Measurements from ENCODE around the gene WDR41. TPM values are rescaled to one million over a fixed set of nuclear protein-coding genes. Genes with fewer than 3 reads are reported as not detected.
"Not testable (repeated sequence)": the region's sequence is repeated elsewhere in the genome, so short reads cannot be mapped to it uniquely, and the experiment has no call there.

The WDR41 gene
- total RNA-seq, 1 experiment from 2014 or later = 35.4 TPM

DNA sequence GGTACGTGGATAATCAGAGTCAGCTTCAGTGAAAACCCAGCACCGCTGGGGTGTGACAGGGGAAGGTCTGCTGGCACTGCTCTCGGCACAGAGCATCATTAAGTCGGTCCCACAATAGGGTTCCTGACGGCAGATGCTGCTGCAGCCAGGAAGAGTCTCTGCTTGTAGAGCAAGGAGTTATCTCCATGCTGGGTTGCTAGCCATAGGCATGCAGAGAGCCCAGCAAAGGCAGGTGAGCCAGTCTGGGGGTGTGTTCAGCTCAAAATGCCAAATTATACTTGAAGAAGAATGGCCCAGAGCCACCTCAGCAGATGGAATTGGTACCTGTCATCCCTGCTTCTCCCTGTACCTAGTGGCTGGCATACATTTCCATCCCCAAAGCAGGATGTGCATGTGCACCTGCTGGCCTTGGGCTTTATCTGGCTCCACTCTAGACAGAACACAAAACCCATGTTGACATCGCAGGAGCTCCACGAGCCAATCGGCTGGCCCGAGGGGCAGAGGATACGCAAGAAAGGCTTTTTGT, 100.8 kb downstream of the WDR41 start:
- H3K9me3 Mint-ChIP-seq (ENCODE audit: low read depth, unreplicated experiment) = no peaks in the 10 kb centered on the region
- H3K27me3 Mint-ChIP-seq (ENCODE audit: unreplicated experiment) = no peaks in the 10 kb centered on the region
- CTCF ChIA-PET = interaction anchor here (0.7 kb wide), 1 partner anchor 24 kb away, joined by 3 read pairs; no protein-coding TSS in a partner anchor
- TF ChIP-seq, protein P1, sequence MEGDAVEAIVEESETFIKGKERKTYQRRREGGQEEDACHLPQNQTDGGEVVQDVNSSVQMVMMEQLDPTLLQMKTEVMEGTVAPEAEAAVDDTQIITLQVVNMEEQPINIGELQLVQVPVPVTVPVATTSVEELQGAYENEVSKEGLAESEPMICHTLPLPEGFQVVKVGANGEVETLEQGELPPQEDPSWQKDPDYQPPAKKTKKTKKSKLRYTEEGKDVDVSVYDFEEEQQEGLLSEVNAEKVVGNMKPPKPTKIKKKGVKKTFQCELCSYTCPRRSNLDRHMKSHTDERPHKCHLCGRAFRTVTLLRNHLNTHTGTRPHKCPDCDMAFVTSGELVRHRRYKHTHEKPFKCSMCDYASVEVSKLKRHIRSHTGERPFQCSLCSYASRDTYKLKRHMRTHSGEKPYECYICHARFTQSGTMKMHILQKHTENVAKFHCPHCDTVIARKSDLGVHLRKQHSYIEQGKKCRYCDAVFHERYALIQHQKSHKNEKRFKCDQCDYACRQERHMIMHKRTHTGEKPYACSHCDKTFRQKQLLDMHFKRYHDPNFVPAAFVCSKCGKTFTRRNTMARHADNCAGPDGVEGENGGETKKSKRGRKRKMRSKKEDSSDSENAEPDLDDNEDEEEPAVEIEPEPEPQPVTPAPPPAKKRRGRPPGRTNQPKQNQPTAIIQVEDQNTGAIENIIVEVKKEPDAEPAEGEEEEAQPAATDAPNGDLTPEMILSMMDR (IDR thresholded peaks at IDR 0.05; ENCODE audit: unreplicated experiment) = no peak
- BruUV-seq (replicated peaks) = no TSS peak
- no peaks in the 10 kb centered on the region for H3K36me3 Mint-ChIP-seq (ENCODE audit: insufficient read depth, unreplicated experiment)
- intact Hi-C loops (cut with micrococcal nuclease; ENCODE audit: unreplicated experiment) = no loop called here
- no peaks in the 10 kb centered on the region for H3K4me1 Mint-ChIP-seq (ENCODE audit: low read depth, unreplicated experiment)
- H3K27ac Mint-ChIP-seq (ENCODE audit: unreplicated experiment) = no peak overlapping the region
- no peak overlapping the region for H3K4me3 Mint-ChIP-seq (ENCODE audit: low read depth, unreplicated experiment)
- DNase-seq = no peak

DNA sequence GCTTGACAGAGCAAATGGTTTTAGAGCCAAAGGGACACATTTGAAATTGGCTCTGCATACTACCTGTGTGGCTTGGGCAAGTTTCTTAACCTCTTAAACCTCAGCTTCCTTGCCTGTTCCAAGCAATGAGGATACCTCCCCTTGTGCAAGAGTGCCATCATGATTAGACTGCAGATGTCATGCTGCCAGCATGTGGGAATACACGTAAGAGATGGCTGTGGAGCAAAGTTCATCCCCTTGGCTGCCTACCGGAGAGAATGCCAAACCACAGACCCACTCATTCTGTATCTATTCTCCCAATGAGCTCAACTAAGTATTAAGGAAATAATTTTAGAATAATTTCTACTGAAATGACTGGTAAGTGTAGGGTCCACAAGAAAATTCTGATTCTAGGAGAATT, 101.3 kb downstream of the WDR41 start:
- TF ChIP-seq, protein P1 (IDR thresholded peaks at IDR 0.05; ENCODE audit: unreplicated experiment) = no peak
- Mint-ChIP-seq H3K4me1 (ENCODE audit: low read depth, unreplicated experiment) (no peaks in the 10 kb centered on the region), H3K36me3 (ENCODE audit: insufficient read depth, unreplicated experiment) (no peaks in the 10 kb centered on the region), H3K27me3 (ENCODE audit: unreplicated experiment) (no peaks in the 10 kb centered on the region), H3K9me3 (ENCODE audit: low read depth, unreplicated experiment) (no peaks in the 10 kb centered on the region), H3K4me3 (ENCODE audit: low read depth, unreplicated experiment) (no peak overlapping the region), H3K27ac (ENCODE audit: unreplicated experiment) (no peak overlapping the region)
- intact Hi-C loops (cut with micrococcal nuclease; ENCODE audit: unreplicated experiment) = no loop called here
- BruUV-seq (replicated peaks) = no TSS peak
- no peak for DNase-seq
- CTCF ChIA-PET = no interaction called here

DNA sequence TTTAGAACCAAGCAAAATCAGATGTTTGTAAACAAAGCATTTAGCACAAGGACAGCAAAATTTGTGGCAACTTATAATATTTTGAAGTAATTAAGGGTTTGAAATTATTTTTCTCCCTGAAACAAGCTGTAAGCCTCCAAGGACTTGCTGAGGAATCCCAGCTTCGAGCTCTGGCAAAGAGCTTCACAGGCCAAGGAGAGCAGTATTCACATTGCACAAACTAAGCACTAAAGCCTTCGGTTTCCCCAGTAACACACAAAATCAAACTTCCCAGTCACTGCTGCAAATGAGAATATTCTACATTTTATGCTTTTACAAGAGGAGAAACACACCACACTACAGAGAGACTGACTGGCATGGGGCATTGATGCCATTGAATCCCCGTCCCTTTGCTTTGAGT, 101.9 kb downstream of the WDR41 start:
- TF ChIP-seq, protein P1 (IDR thresholded peaks at IDR 0.05; ENCODE audit: unreplicated experiment) = no peak
- Mint-ChIP-seq H3K36me3 (ENCODE audit: insufficient read depth, unreplicated experiment) (no peaks in the 10 kb centered on the region), H3K27me3 (ENCODE audit: unreplicated experiment) (no peaks in the 10 kb centered on the region), H3K4me1 (ENCODE audit: low read depth, unreplicated experiment) (no peaks in the 10 kb centered on the region), H3K27ac (ENCODE audit: unreplicated experiment) (no peak overlapping the region), H3K4me3 (ENCODE audit: low read depth, unreplicated experiment) (no peak overlapping the region), H3K9me3 (ENCODE audit: low read depth, unreplicated experiment) (no peaks in the 10 kb centered on the region)
- CTCF ChIA-PET = no interaction called here
- DNase-seq = no peak
- intact Hi-C loops (cut with micrococcal nuclease; ENCODE audit: unreplicated experiment) = no loop called here
- no TSS peak for BruUV-seq (replicated peaks)

DNA sequence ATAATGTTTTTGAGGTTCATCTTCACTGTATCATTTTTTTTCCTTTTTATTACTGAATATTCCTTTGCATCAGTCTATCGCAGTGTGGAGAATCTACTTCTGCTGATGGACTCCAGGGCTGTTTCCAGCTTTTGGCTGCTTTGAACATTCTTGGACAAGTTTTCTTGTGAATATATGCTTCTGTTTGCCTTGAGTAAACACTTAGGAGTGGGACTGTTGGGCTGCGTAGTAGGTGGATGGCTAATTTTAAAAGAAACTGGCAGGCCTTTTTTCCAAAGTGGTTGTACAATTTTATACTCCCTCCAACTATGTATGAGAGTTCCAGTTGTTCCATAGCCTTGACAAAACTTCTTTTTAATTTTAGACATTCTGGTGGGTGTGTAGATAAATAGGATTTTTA, 102.4 kb downstream of the WDR41 start:
- BruUV-seq (replicated peaks) = no TSS peak
- TF ChIP-seq, protein P1 (IDR thresholded peaks at IDR 0.05; ENCODE audit: unreplicated experiment) = no peak
- CTCF ChIA-PET = no interaction called here
- H3K27ac Mint-ChIP-seq (ENCODE audit: unreplicated experiment) = no peak overlapping the region
- intact Hi-C loops (cut with micrococcal nuclease; ENCODE audit: unreplicated experiment) = no loop called here
- H3K27me3 Mint-ChIP-seq (ENCODE audit: unreplicated experiment) = no peaks in the 10 kb centered on the region
- H3K36me3 Mint-ChIP-seq (ENCODE audit: insufficient read depth, unreplicated experiment) = no peaks in the 10 kb centered on the region
- H3K4me3 Mint-ChIP-seq (ENCODE audit: low read depth, unreplicated experiment) = no peak overlapping the region
- no peaks in the 10 kb centered on the region for H3K9me3 Mint-ChIP-seq (ENCODE audit: low read depth, unreplicated experiment)
- H3K4me1 Mint-ChIP-seq (ENCODE audit: low read depth, unreplicated experiment) = no peaks in the 10 kb centered on the region
- DNase-seq = no peak

DNA sequence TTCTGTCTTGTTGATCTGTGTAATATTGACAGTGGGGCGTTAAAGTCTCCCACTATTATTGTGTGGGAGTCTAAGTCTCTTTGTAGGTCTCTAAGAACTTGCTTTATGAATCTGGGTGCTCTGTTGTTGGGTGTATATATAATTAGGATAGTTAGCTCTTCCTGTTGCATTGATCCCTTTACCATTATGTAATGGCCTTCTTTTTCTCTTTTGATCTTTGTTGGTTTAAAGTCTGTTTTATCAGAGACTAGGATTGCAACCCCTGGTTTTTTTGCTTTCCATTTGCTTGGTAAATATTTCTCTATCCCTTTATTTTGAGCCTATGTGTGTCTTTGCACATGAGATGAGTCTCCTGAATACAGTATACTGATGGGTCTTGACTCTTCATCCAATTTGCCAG, 105.8 kb downstream of the WDR41 start:
- BruUV-seq (replicated peaks); H3K27ac Mint-ChIP-seq (ENCODE audit: unreplicated experiment); H3K27me3 Mint-ChIP-seq (ENCODE audit: unreplicated experiment); H3K4me3 Mint-ChIP-seq (ENCODE audit: low read depth, unreplicated experiment); DNase-seq; H3K4me1 Mint-ChIP-seq (ENCODE audit: low read depth, unreplicated experiment); intact Hi-C loops (cut with micrococcal nuclease; ENCODE audit: unreplicated experiment); CTCF ChIA-PET; H3K36me3 Mint-ChIP-seq (ENCODE audit: insufficient read depth, unreplicated experiment); H3K9me3 Mint-ChIP-seq (ENCODE audit: low read depth, unreplicated experiment): not testable (repeated sequence)

DNA sequence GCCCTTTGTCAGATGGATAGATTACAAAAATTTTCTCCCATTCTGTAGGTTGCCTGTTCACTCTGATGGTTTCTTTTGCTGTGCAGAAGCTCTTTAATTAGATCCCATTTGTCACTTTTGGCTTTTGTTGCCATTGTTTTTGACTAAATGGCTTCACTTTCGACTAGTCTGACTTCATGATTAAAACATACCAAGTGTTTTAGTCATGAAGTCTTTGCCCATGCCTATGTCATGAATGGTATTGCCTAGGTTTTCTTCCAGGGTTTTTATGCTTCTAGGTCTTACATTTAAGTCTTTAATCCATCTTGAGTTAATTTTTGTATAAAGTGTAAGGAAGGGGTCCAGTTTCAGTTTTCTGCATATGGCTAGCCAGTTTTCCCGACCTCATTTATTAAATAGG, 108.8 kb downstream of the WDR41 start:
- H3K9me3 Mint-ChIP-seq (ENCODE audit: low read depth, unreplicated experiment); H3K27me3 Mint-ChIP-seq (ENCODE audit: unreplicated experiment); intact Hi-C loops (cut with micrococcal nuclease; ENCODE audit: unreplicated experiment); DNase-seq; CTCF ChIA-PET; H3K4me3 Mint-ChIP-seq (ENCODE audit: low read depth, unreplicated experiment); H3K27ac Mint-ChIP-seq (ENCODE audit: unreplicated experiment); H3K36me3 Mint-ChIP-seq (ENCODE audit: insufficient read depth, unreplicated experiment); BruUV-seq (replicated peaks): not testable (repeated sequence)
- peaks cover 31% of the 10 kb centered on the region for H3K4me1 Mint-ChIP-seq (ENCODE audit: low read depth, unreplicated experiment)

Measured in Calu3 (cell line).